Transverse colon (tissue), 4 donors: Measurements from ENCODE around the gene OGA. TPM values are rescaled to one million over a fixed set of nuclear protein-coding genes. Genes with fewer than 3 reads are reported as not detected.

Experiments used
- DNase-seq: peaks from one replicate; pipeline ENCODE4 v3.0.0-alpha.2; 2019
- H3K27ac ChIP-seq, 4 donors: fragments of 200-600 bp; sonication (generic); 2 replicates each; pipeline ENCODE4 v1.5.1; 2016 to 2018; ENCODE audit warnings: inconsistent platforms in 4 of 4
- H3K27me3 ChIP-seq: fragments of 200-600 bp; sonication (generic); 2 replicates; pipeline ENCODE4 v1.5.1; 2017; ENCODE audit warnings: inconsistent platforms
- H3K36me3 ChIP-seq, 4 donors: fragments of 200-600 bp; sonication (generic); 2 replicates each; pipeline ENCODE4 v1.5.1; 2017 to 2019; ENCODE audit warnings: inconsistent platforms in 4 of 4
- H3K4me1 ChIP-seq, 4 donors: fragments of 200-600 bp; sonication (generic); 2 replicates each; pipeline ENCODE4 v1.5.1; 2017 to 2020; ENCODE audit warnings: inconsistent platforms in 4 of 4
- H3K4me3 ChIP-seq, 4 donors: fragments of 200-600 bp; sonication (generic); 1 replicate in 1 of 4; 2 replicates in 3 of 4; pipeline versions ENCODE4 v1.5.1 to v1.6.1; 2017 to 2019; ENCODE audit warnings: inconsistent platforms in 4 of 4
- H3K9me3 ChIP-seq, 2 donors: fragments of 200-600 bp; sonication (generic); 2 replicates each; pipeline ENCODE4 v1.5.1; 2017 to 2019; ENCODE audit warnings: inconsistent platforms in 2 of 2
- CTCF ChIP-seq, 5 experiments: fragments of 200-600 bp in 3 of 5; fragments of 450-650 bp in 2 of 5; sonication (generic) in 3 of 5; IDR thresholded peaks; 1 replicate in 2 of 5; 2 replicates in 3 of 5; pipeline ENCODE4 v1.5.1; 2016 to 2017; ENCODE audit warnings: antibody characterized with exemption in 5 of 5, inconsistent platforms in 3 of 5, mild to moderate bottlenecking in 2 of 5, moderate library complexity in 1 of 5
- EP300 ChIP-seq: sonication (generic); formaldehyde crosslinking; IDR thresholded peaks from one replicate; pipeline ENCODE4 v1.6.1; 2017; ENCODE audit warnings: antibody characterized with exemption, low read depth
- POLR2A ChIP-seq: fragments of 450-650 bp; IDR thresholded peaks from one replicate; pipeline ENCODE4 v1.6.1; 2016; ENCODE audit warnings: antibody characterized with exemption, mild to moderate bottlenecking, moderate library complexity
- POLR2AphosphoS5 ChIP-seq, 3 donors: sonication (generic); formaldehyde crosslinking; IDR thresholded peaks; one replicate each; pipeline ENCODE4 v1.6.1; 2016; ENCODE audit warnings: antibody characterized with exemption in 3 of 3
- WGBS, 2 donors: methylation state at CpG; one replicate each; pipeline ENCODE4 v1.1.5; 2018; ENCODE audit warnings: low coverage in 1 of 2; 5-methylcytosine and 5-hydroxymethylcytosine counted together
- in situ Hi-C, 4 donors: fragments of 200-750 bp; cut with MboI; loops; one replicate each; pipeline versions ENCODE4 v1.15.0 to v1.15.1; 2017; ENCODE audit warnings: low sequenced_read_pairs in 3 of 4, low pct_ligation_motif_present in 1 of 4, low pct_unique_long_range_greater_than_20kb in 1 of 4
- intact Hi-C: fragments of 100-400 bp; cut with DNase I; formaldehyde crosslinking; loops from one replicate; pipeline ENCODE4 v1.15.1; 2023; ENCODE audit warnings: low total_unique reads
- total RNA-seq, 4 donors: library from RNA; depleted of rRNA; stranded (reverse); fragments of >200 nt; gene quantifications; one replicate each; pipeline ENCODE4 v1.1.0, GENCODE V29; 2016

The OGA gene
- total RNA-seq, 4 donors from 2014 or later, result 114 to 608 (median 172) TPM

- H3K4me1 ChIP-seq, result peaks cover 0 to 40% (median 32%) of the 10 kb centered on the region in 4 donors
- 77 to 87% methylated on average over 3 to 4 of the region's 4 CpGs for WGBS, 2 donors
- H3K27ac ChIP-seq, result no peak overlapping the region
- peaks cover 0 to 53% (median 20%) of the 10 kb centered on the region in 4 donors for H3K36me3 ChIP-seq
- no peak for DNase-seq
- no peaks in the 10 kb centered on the region for H3K9me3 ChIP-seq
- in situ Hi-C loops, result no loop called here
- TF ChIP-seq EP300, result no peak
- no peak for TF ChIP-seq POLR2A
- no peak for TF ChIP-seq CTCF (IDR thresholded peaks at IDR 0.05)
- TF ChIP-seq POLR2AphosphoS5 (IDR thresholded peaks at IDR 0.05), result no peak
- H3K27me3 ChIP-seq, result no peaks in the 10 kb centered on the region
- intact Hi-C loops, result no loop called here
- no peak overlapping the region for H3K4me3 ChIP-seq
Measured at GRCh38 chr10:101812606-101813005, 5.6 kb downstream of the OGA start.

- peaks cover 0 to 6% (median 0%) of the 10 kb centered on the region in 4 donors for H3K4me1 ChIP-seq
- H3K4me3 ChIP-seq, result no peak overlapping the region
- no peaks in the 10 kb centered on the region for H3K9me3 ChIP-seq
- no peaks in the 10 kb centered on the region for H3K27me3 ChIP-seq
- in situ Hi-C loops (no loop called here), intact Hi-C loops (no loop called here)
- WGBS, 2 donors, result 78 to 85% methylated on average over 1 of the region's 1 CpG
- DNase-seq, result no peak
- TF ChIP-seq EP300 (no peak), POLR2A (no peak), POLR2AphosphoS5 (IDR thresholded peaks at IDR 0.05) (no peak), CTCF (IDR thresholded peaks at IDR 0.05) (no peak)
- no peak overlapping the region for H3K27ac ChIP-seq
- peaks cover 0 to 91% (median 45%) of the 10 kb centered on the region in 4 donors for H3K36me3 ChIP-seq
Measured at GRCh38 chr10:101807158-101807557, 11.1 kb downstream of the OGA start.

GRCh38 chr10:101803511-101803910, 14.7 kb downstream of the OGA start:
- intact Hi-C loops, result no loop called here
- H3K36me3 ChIP-seq, result peaks cover 0 to 95% (median 48%) of the 10 kb centered on the region in 4 donors
- no peak overlapping the region for H3K4me3 ChIP-seq
- no peak for DNase-seq
- H3K9me3 ChIP-seq, result no peaks in the 10 kb centered on the region
- H3K27ac ChIP-seq, result no peak overlapping the region
- TF ChIP-seq CTCF (IDR thresholded peaks at IDR 0.05) (no peak), POLR2AphosphoS5 (IDR thresholded peaks at IDR 0.05) (no peak), POLR2A (no peak), EP300 (no peak)
- no peaks in the 10 kb centered on the region for H3K27me3 ChIP-seq
- 71 to 73% methylated on average over 4 of the region's 4 CpGs for WGBS, 2 donors
- no peaks in the 10 kb centered on the region for H3K4me1 ChIP-seq
- in situ Hi-C loops, result no loop called here

- no peak for TF ChIP-seq EP300
- TF ChIP-seq POLR2AphosphoS5 (IDR thresholded peaks at IDR 0.05), result no peak
- TF ChIP-seq CTCF (IDR thresholded peaks at IDR 0.05), result no peak
- no peak for TF ChIP-seq POLR2A
- intact Hi-C loops (no loop called here), in situ Hi-C loops (no loop called here)
- no peak overlapping the region for H3K27ac ChIP-seq
- 79 to 80% methylated on average over 4 of the region's 4 CpGs for WGBS, 2 donors
- peaks cover 0 to 93% (median 48%) of the 10 kb centered on the region in 4 donors for H3K36me3 ChIP-seq
- no peaks in the 10 kb centered on the region for H3K27me3 ChIP-seq
- H3K9me3 ChIP-seq, result no peaks in the 10 kb centered on the region
- no peak overlapping the region for H3K4me3 ChIP-seq
- DNase-seq, result no peak
- no peaks in the 10 kb centered on the region for H3K4me1 ChIP-seq
Measured at GRCh38 chr10:101797403-101798059, 20.7 kb downstream of the OGA start.
